Left ventricle myocardium inferior (tissue), 1 donor: ENCODE measurements around the gene ACADM. TPM values are rescaled to one million over a fixed set of nuclear protein-coding genes. Genes with fewer than 3 reads are reported as not detected.
"Not testable (repeated sequence)": the region's sequence is repeated elsewhere in the genome, so short reads cannot be mapped to it uniquely, and the experiment has no call there.

Source experiments
- DNase-seq: peaks from one replicate; pipeline ENCODE4 v3.0.0-alpha.2; 2020
- H3K27ac ChIP-seq: fragments of 200-600 bp; replicated peaks from 2 replicates; pipeline ENCODE4 v1.8.0; 2021
- H3K27me3 ChIP-seq: fragments of 200-600 bp; 2 replicates; pipeline ENCODE4 v1.8.0; 2021; ENCODE audit warnings: low read depth
- H3K36me3 ChIP-seq: fragments of 200-600 bp; 2 replicates; pipeline ENCODE4 v1.8.0; 2021
- H3K4me1 ChIP-seq: fragments of 200-600 bp; 2 replicates; pipeline ENCODE4 v1.8.0; 2021
- H3K4me3 ChIP-seq: fragments of 200-600 bp; 2 replicates; pipeline ENCODE4 v1.8.0; 2021; ENCODE audit warnings: mild to moderate bottlenecking, moderate library complexity
- H3K9me3 ChIP-seq: fragments of 200-600 bp; replicated peaks from 2 replicates; pipeline ENCODE4 v1.8.0; 2021
- intact Hi-C: fragments of 100-400 bp; cut with micrococcal nuclease; formaldehyde crosslinking; loops from one replicate; pipeline ENCODE4 v1.11.0; 2022
- total RNA-seq: library from RNA; stranded (reverse); fragmentation: NEBNext Ultra II Directional; extraction: Animal tissue kit (Norgen Biotek cat#: 25700); gene quantifications from one replicate; pipeline ENCODE4 v1.2.1, GENCODE V29; 2021
- TF ChIP-seq, protein P1 (sequence below): fragments of 200-600 bp; IDR thresholded peaks from 2 replicates; pipeline ENCODE4 v1.8.0; 2021; ENCODE audit warnings: antibody characterized with exemption, mild to moderate bottlenecking, borderline replicate concordance
- donor health status: DM: no; HTN: yes; CAD: no; lungs with severe emphysema.

Gene ACADM
- total RNA-seq, 1 donor from 2014 or later: 358 TPM

DNA sequence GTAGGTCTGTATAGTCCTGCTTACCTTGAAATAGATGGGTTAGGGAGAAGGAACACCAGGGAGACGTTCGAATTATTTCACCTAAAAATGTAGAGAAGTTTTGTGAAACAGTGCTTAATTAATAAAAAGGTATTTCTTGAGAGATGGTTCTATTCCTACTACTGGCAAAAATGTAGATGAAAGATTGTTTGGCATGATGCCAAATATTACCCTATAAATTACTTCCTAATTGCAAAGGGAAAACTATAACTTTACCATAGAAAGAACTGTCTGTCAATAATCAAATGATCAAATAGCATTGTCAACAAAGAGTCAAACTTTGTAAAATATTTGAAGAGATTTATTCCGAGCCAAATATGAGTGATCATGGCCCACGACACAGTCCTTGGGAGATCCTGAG lies 4.2 kb upstream of the ACADM start:
- Histone ChIP-seq H3K9me3 (no peaks in the 10 kb centered on the region), H3K4me1 (peaks cover 14% of the 10 kb centered on the region), H3K36me3 (no peaks in the 10 kb centered on the region), H3K4me3 (no peak overlapping the region), H3K27ac (no peak overlapping the region), H3K27me3 (no peaks in the 10 kb centered on the region)
- intact Hi-C loops: loop anchor here (10.0 kb wide), 1 partner anchor 64 kb away; the partner anchor contains the start of gene RABGGTB
- no peak for DNase-seq
- TF ChIP-seq, protein P1, sequence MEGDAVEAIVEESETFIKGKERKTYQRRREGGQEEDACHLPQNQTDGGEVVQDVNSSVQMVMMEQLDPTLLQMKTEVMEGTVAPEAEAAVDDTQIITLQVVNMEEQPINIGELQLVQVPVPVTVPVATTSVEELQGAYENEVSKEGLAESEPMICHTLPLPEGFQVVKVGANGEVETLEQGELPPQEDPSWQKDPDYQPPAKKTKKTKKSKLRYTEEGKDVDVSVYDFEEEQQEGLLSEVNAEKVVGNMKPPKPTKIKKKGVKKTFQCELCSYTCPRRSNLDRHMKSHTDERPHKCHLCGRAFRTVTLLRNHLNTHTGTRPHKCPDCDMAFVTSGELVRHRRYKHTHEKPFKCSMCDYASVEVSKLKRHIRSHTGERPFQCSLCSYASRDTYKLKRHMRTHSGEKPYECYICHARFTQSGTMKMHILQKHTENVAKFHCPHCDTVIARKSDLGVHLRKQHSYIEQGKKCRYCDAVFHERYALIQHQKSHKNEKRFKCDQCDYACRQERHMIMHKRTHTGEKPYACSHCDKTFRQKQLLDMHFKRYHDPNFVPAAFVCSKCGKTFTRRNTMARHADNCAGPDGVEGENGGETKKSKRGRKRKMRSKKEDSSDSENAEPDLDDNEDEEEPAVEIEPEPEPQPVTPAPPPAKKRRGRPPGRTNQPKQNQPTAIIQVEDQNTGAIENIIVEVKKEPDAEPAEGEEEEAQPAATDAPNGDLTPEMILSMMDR: no peak

GRCh38 chr1:75720820-75721219 lies 3.7 kb upstream of the ACADM start:
- DNase-seq: no peak
- H3K27ac ChIP-seq: no peak overlapping the region
- H3K27me3 ChIP-seq: no peaks in the 10 kb centered on the region
- intact Hi-C loops: loop anchor here (10.0 kb wide), 1 partner anchor 64 kb away; the partner anchor contains the start of gene RABGGTB
- peaks cover 19% of the 10 kb centered on the region for H3K4me1 ChIP-seq
- TF ChIP-seq, protein P1: no peak
- H3K36me3 ChIP-seq: no peaks in the 10 kb centered on the region
- H3K9me3 ChIP-seq: no peaks in the 10 kb centered on the region
- no peak overlapping the region for H3K4me3 ChIP-seq

DNA sequence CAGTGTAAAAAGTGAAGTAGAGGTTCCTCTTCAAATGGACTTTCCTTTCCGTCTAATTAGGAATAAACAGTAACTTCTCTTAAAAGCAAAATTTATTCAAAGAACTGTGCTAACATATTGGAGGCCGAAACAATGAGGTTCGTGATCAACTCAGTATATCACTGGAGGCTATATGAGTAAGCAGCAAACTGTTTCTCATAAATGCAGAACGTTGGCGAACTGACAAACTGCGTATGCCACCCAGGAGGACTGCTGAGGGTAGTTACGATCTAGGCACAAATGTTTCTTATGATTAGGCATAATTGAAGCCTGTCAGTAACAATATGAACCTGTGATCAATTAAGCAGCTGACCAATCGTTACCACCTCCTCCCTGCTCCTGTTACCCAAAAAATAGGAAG lies 2.3 kb upstream of the ACADM start:
- not testable (repeated sequence) for H3K4me3 ChIP-seq, H3K9me3 ChIP-seq, H3K27me3 ChIP-seq, H3K27ac ChIP-seq, DNase-seq, H3K36me3 ChIP-seq
- H3K4me1 ChIP-seq: peaks cover 33% of the 10 kb centered on the region
- intact Hi-C loops: loop anchor here (10.0 kb wide), 1 partner anchor 63 kb away; the partner anchor contains the start of gene RABGGTB

GRCh38 chr1:75722966-75723365 lies 1.5 kb upstream of the ACADM start:
- Histone ChIP-seq H3K36me3 (no peaks in the 10 kb centered on the region), H3K4me3 (no peak overlapping the region), H3K27me3 (no peaks in the 10 kb centered on the region), H3K9me3 (no peaks in the 10 kb centered on the region), H3K4me1 (peaks cover 39% of the 10 kb centered on the region), H3K27ac (no peak overlapping the region)
- no peak for DNase-seq
- TF ChIP-seq, protein P1: no peak
- intact Hi-C loops: loop anchor here (10.0 kb wide), 1 partner anchor 62 kb away; the partner anchor contains the start of gene RABGGTB

DNA sequence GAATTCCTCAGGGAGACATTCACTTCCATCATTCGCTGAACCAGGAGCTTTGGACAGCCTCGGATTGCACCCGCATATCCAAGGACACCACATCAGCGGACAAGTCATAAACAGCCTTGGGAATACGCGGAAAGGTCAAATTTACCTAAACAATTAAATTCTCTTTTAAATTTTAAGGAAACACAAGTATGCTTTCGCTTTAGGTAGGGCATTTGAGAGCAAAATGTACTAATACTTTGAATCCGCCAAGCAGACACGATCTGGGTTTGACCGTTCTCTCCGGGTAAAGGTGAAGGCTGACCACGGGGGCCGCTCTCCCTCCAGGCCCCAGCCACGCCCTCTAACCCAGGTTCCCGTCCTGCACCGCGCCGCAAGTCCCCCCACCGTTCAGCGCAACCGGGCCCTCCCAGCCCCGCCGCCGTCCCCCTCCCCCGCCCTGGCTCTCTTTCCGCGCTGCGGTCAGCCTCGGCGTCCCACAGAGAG lies 479 bp upstream of the ACADM start:
- intact Hi-C loops: loop anchor here (10.0 kb wide), 1 partner anchor 61 kb away; the partner anchor contains the start of gene RABGGTB

DNA sequence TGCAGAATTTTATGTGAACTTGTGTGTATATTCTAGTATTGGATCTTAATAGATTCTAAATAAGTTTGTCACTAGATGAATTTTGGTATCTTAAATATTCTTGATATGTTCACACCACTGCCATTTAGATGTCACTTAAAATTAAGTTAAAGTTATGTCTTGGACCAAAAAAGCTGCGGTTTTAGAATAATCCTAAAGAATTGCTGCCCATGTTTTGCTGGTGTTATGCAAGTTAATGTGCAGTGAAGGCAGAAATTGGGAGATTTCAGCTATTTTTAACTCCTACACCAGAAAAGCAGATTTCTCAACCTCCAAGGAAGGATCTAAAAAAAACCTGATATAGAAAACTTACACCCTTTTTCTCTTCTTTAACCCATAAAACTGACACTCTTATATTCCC lies 757 bp downstream of the ACADM start:
- Histone ChIP-seq H3K4me1 (peaks cover 49% of the 10 kb centered on the region), H3K4me3 (peak overlapping the region; percentile 78), H3K9me3 (no peaks in the 10 kb centered on the region), H3K27me3 (no peaks in the 10 kb centered on the region), H3K36me3 (peaks cover 5% of the 10 kb centered on the region), H3K27ac (peak overlapping the region; percentile 92)
- TF ChIP-seq, protein P1: no peak
- intact Hi-C loops: loop anchor here (10.0 kb wide), 1 partner anchor 60 kb away; the partner anchor contains the start of gene RABGGTB
- no peak for DNase-seq

More for the DNA sequence above, 479 bp upstream of the ACADM start:
- Histone ChIP-seq H3K36me3 (peaks cover 5% of the 10 kb centered on the region), H3K27me3 (no peaks in the 10 kb centered on the region), H3K27ac (peak overlapping the region; percentile 92), H3K4me1 (peaks cover 49% of the 10 kb centered on the region), H3K4me3 (peak overlapping the region; percentile 78), H3K9me3 (no peaks in the 10 kb centered on the region)
- DNase-seq: peak; percentile 88
- TF ChIP-seq, protein P1: no peak
